ENCODE results near the gene ARSK.
A peak's percentile ranks its signal among the peaks of the same experiment; 100 is the strongest.

ARSK gene

GRCh38 chr5:95605786-95606185 lies 50.9 kb downstream of the ARSK start:
- H3K4me3 ChIP-seq (ENCODE audit: low read depth, low read length): no peak overlapping the region
- H3K36me3 ChIP-seq (ENCODE audit: insufficient read depth, low read length): no peaks in the 10 kb centered on the region
- H2AFZ ChIP-seq (ENCODE audit: low read length, unreplicated experiment): no peak overlapping the region
- no peaks in the 10 kb centered on the region for H3K4me1 ChIP-seq (ENCODE audit: control insufficient read depth, insufficient read depth, low read length, unreplicated experiment)
- no peaks in the 10 kb centered on the region for H3K79me2 ChIP-seq (ENCODE audit: control insufficient read depth, insufficient read depth, low read length, unreplicated experiment)
- H3K27me3 ChIP-seq (ENCODE audit: insufficient read depth, low read length): no peaks in the 10 kb centered on the region
- no peak overlapping the region for H3K27ac ChIP-seq (ENCODE audit: low read depth, low read length)

GRCh38 chr5:95606419-95606818 lies 51.5 kb downstream of the ARSK start:
- no peak overlapping the region for H2AFZ ChIP-seq (ENCODE audit: low read length, unreplicated experiment)
- H3K27ac ChIP-seq (ENCODE audit: low read depth, low read length): no peak overlapping the region
- H3K4me1 ChIP-seq (ENCODE audit: control insufficient read depth, insufficient read depth, low read length, unreplicated experiment): no peaks in the 10 kb centered on the region
- H3K79me2 ChIP-seq (ENCODE audit: control insufficient read depth, insufficient read depth, low read length, unreplicated experiment): no peaks in the 10 kb centered on the region
- no peak overlapping the region for H3K4me3 ChIP-seq (ENCODE audit: low read depth, low read length)
- H3K36me3 ChIP-seq (ENCODE audit: insufficient read depth, low read length): no peaks in the 10 kb centered on the region
- H3K27me3 ChIP-seq (ENCODE audit: insufficient read depth, low read length): no peaks in the 10 kb centered on the region

GRCh38 chr5:95609711-95610110 lies 54.8 kb downstream of the ARSK start:
- H3K4me1 ChIP-seq (ENCODE audit: control insufficient read depth, insufficient read depth, low read length, unreplicated experiment): no peaks in the 10 kb centered on the region
- peaks cover 14% of the 10 kb centered on the region for H3K79me2 ChIP-seq (ENCODE audit: control insufficient read depth, insufficient read depth, low read length, unreplicated experiment)
- peaks cover 12% of the 10 kb centered on the region for H3K36me3 ChIP-seq (ENCODE audit: insufficient read depth, low read length)
- H3K4me3 ChIP-seq (ENCODE audit: low read depth, low read length): no peak overlapping the region
- no peaks in the 10 kb centered on the region for H3K27me3 ChIP-seq (ENCODE audit: insufficient read depth, low read length)
- no peak overlapping the region for H3K27ac ChIP-seq (ENCODE audit: low read depth, low read length)
- H2AFZ ChIP-seq (ENCODE audit: low read length, unreplicated experiment): no peak overlapping the region

DNA sequence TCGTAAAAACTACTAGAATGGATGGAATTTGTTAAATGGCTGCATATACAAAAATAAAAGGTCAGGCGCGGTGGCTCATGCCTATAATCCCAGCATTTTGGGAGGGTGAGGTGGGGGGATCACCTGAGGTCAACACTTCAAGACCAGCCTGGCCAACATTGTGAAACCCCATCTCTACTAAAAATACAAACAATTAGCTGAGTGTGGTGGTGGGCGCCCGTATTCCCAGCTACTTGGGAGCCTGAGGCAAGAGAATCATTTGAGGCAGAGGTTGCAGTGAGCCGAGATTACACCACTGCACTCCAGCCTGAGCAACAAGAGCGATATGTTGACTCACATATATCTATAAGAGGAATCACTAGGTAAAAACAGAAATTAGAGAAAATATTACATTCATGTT lies 55.6 kb downstream of the ARSK start:
- H3K4me1 ChIP-seq (ENCODE audit: control insufficient read depth, insufficient read depth, low read length, unreplicated experiment): peaks cover 4% of the 10 kb centered on the region
- peaks cover 12% of the 10 kb centered on the region for H3K36me3 ChIP-seq (ENCODE audit: insufficient read depth, low read length)

GRCh38 chr5:95611396-95611795 lies 56.5 kb downstream of the ARSK start:
- Histone ChIP-seq H3K27ac (ENCODE audit: low read depth, low read length) (no peak overlapping the region), H3K36me3 (ENCODE audit: insufficient read depth, low read length) (peaks cover 12% of the 10 kb centered on the region), H3K79me2 (ENCODE audit: control insufficient read depth, insufficient read depth, low read length, unreplicated experiment) (peaks cover 21% of the 10 kb centered on the region), H2AFZ (ENCODE audit: low read length, unreplicated experiment) (no peak overlapping the region), H3K4me3 (ENCODE audit: low read depth, low read length) (no peak overlapping the region), H3K4me1 (ENCODE audit: control insufficient read depth, insufficient read depth, low read length, unreplicated experiment) (peaks cover 12% of the 10 kb centered on the region), H3K27me3 (ENCODE audit: insufficient read depth, low read length) (no peaks in the 10 kb centered on the region)

More for the DNA sequence above, 55.6 kb downstream of the ARSK start:
- Histone ChIP-seq H2AFZ (ENCODE audit: low read length, unreplicated experiment) (no peak overlapping the region), H3K4me3 (ENCODE audit: low read depth, low read length) (no peak overlapping the region), H3K79me2 (ENCODE audit: control insufficient read depth, insufficient read depth, low read length, unreplicated experiment) (peaks cover 14% of the 10 kb centered on the region), H3K27me3 (ENCODE audit: insufficient read depth, low read length) (no peaks in the 10 kb centered on the region), H3K27ac (ENCODE audit: low read depth, low read length) (no peak overlapping the region)

DNA sequence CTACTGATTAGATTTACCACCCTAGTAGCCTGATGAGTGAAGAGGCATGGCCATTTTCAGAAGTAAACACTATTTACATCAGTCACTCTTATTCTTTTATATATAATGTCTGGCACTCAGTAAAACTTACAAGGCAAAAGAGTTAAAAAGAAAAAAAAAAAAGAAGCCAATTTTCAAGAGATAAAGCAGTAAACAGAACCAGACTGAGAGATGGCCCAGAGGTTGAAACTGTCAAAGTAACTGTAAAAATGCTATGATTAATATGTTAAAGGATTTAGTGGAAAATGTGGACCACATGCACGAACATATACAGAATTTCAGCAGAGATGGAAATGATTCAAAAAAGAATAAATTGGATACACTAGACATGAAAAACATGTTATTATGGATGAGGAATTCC lies 58.6 kb downstream of the ARSK start:
- H3K27me3 ChIP-seq (ENCODE audit: insufficient read depth, low read length): no peaks in the 10 kb centered on the region
- H3K27ac ChIP-seq (ENCODE audit: low read depth, low read length): no peak overlapping the region
- H3K36me3 ChIP-seq (ENCODE audit: insufficient read depth, low read length): peaks cover 12% of the 10 kb centered on the region
- no peak overlapping the region for H2AFZ ChIP-seq (ENCODE audit: low read length, unreplicated experiment)
- H3K4me3 ChIP-seq (ENCODE audit: low read depth, low read length): no peak overlapping the region
- peaks cover 29% of the 10 kb centered on the region for H3K79me2 ChIP-seq (ENCODE audit: control insufficient read depth, insufficient read depth, low read length, unreplicated experiment)
- peaks cover 22% of the 10 kb centered on the region for H3K4me1 ChIP-seq (ENCODE audit: control insufficient read depth, insufficient read depth, low read length, unreplicated experiment)

- no peaks in the 10 kb centered on the region for H3K27me3 ChIP-seq (ENCODE audit: insufficient read depth, low read length)
- H3K27ac ChIP-seq (ENCODE audit: low read depth, low read length): peak overlapping the region; percentile 32
- H3K4me3 ChIP-seq (ENCODE audit: low read depth, low read length): no peak overlapping the region
- H3K36me3 ChIP-seq (ENCODE audit: insufficient read depth, low read length): peaks cover 12% of the 10 kb centered on the region
- H3K79me2 ChIP-seq (ENCODE audit: control insufficient read depth, insufficient read depth, low read length, unreplicated experiment): peaks cover 40% of the 10 kb centered on the region
- peaks cover 28% of the 10 kb centered on the region for H3K4me1 ChIP-seq (ENCODE audit: control insufficient read depth, insufficient read depth, low read length, unreplicated experiment)
- no peak overlapping the region for H2AFZ ChIP-seq (ENCODE audit: low read length, unreplicated experiment)
These were observed 60.2 kb downstream of the ARSK start for GRCh38 chr5:95615164-95615467.

GRCh38 chr5:95617057-95617456 lies 62.2 kb downstream of the ARSK start:
- peak overlapping the region; percentile 67 for H3K4me3 ChIP-seq (ENCODE audit: low read depth, low read length)
- peak overlapping the region; percentile 41 for H2AFZ ChIP-seq (ENCODE audit: low read length, unreplicated experiment)
- peak overlapping the region; percentile 93 for H3K27ac ChIP-seq (ENCODE audit: low read depth, low read length)
- peaks cover 12% of the 10 kb centered on the region for H3K36me3 ChIP-seq (ENCODE audit: insufficient read depth, low read length)
- H3K27me3 ChIP-seq (ENCODE audit: insufficient read depth, low read length): no peaks in the 10 kb centered on the region
- H3K4me1 ChIP-seq (ENCODE audit: control insufficient read depth, insufficient read depth, low read length, unreplicated experiment): peaks cover 34% of the 10 kb centered on the region
- H3K79me2 ChIP-seq (ENCODE audit: control insufficient read depth, insufficient read depth, low read length, unreplicated experiment): peaks cover 40% of the 10 kb centered on the region

DNA sequence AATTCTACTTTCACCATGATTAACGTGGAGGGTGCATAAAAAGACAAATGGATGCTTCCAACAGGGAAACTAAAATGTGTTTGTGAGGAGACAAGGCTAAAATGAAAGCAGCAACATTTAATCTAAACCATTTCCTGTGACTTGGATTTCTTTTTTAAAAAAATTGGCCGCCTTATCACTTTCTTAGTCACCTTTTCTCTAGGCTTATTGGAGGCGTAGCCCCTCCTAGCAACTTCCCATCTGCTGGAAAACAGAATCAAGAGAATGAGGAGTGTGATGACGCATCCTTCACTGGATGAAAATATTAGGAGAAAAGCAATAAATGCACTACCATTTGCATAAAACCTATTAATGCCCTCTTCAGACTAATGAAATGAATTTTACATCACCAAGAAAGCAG lies 64.2 kb downstream of the ARSK start:
- H2AFZ ChIP-seq (ENCODE audit: low read length, unreplicated experiment): peak overlapping the region; percentile 79
- H3K4me3 ChIP-seq (ENCODE audit: low read depth, low read length): peak overlapping the region; percentile 82
- H3K27me3 ChIP-seq (ENCODE audit: insufficient read depth, low read length): no peaks in the 10 kb centered on the region

GRCh38 chr5:95619514-95620029 lies 64.7 kb downstream of the ARSK start:
- H3K4me1 ChIP-seq (ENCODE audit: control insufficient read depth, insufficient read depth, low read length, unreplicated experiment): peaks cover 34% of the 10 kb centered on the region
- H3K27ac ChIP-seq (ENCODE audit: low read depth, low read length): peak overlapping the region; percentile 93
- no peaks in the 10 kb centered on the region for H3K27me3 ChIP-seq (ENCODE audit: insufficient read depth, low read length)
- H3K4me3 ChIP-seq (ENCODE audit: low read depth, low read length): peak overlapping the region; percentile 82
- H2AFZ ChIP-seq (ENCODE audit: low read length, unreplicated experiment): peak overlapping the region; percentile 79
- no peaks in the 10 kb centered on the region for H3K36me3 ChIP-seq (ENCODE audit: insufficient read depth, low read length)
- H3K79me2 ChIP-seq (ENCODE audit: control insufficient read depth, insufficient read depth, low read length, unreplicated experiment): peaks cover 26% of the 10 kb centered on the region

More for the DNA sequence above, 64.2 kb downstream of the ARSK start:
- Histone ChIP-seq H3K36me3 (ENCODE audit: insufficient read depth, low read length) (no peaks in the 10 kb centered on the region), H3K27ac (ENCODE audit: low read depth, low read length) (peak overlapping the region; percentile 93), H3K79me2 (ENCODE audit: control insufficient read depth, insufficient read depth, low read length, unreplicated experiment) (peaks cover 30% of the 10 kb centered on the region), H3K4me1 (ENCODE audit: control insufficient read depth, insufficient read depth, low read length, unreplicated experiment) (peaks cover 34% of the 10 kb centered on the region)

DNA sequence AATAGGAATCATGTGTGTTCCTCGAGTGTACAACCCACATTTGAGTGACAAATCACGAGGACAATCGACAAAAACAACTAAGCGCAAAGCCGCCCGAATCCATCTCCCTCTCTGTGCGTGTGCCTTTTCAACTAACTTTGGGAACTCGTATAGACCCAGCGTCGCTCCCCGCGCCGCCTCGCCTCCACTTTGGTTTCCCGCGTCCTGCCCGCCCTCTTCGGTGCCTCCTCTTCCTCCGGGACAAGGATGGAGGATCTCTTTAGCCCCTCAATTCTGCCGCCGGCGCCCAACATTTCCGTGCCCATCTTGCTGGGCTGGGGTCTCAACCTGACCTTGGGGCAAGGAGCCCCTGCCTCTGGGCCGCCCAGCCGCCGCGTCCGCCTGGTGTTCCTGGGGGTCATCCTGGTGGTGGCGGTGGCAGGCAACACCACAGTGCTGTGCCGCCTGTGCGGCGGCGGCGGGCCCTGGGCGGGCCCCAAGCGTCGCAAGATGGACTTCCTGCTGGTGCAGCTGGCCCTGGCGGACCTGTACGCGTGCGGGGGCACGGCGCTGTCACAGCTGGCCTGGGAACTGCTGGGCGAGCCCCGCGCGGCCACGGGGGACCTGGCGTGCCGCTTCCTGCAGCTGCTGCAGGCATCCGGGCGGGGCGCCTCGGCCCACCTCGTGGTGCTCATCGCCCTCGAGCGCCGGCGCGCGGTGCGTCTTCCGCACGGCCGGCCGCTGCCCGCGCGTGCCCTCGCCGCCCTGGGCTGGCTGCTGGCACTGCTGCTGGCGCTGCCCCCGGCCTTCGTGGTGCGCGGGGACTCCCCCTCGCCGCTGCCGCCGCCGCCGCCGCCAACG lies 65.3 kb downstream of the ARSK start, which contains the start of gene GPR150:
TSS of gene GPR150 (plus strand) at position 58 of the 840 bp plus-strand sequence. CDS start at position 247, 189 bp downstream.
- H3K4me3 ChIP-seq (ENCODE audit: low read depth, low read length): peak within 1 kb of the TSS; percentile 82
- no peaks in the 10 kb centered on the region for H3K36me3 ChIP-seq (ENCODE audit: insufficient read depth, low read length)
- H3K27ac ChIP-seq (ENCODE audit: low read depth, low read length): peak within 1 kb of the TSS; percentile 93
- H3K4me1 ChIP-seq (ENCODE audit: control insufficient read depth, insufficient read depth, low read length, unreplicated experiment): peaks cover 32% of the 10 kb centered on the region
- H3K79me2 ChIP-seq (ENCODE audit: control insufficient read depth, insufficient read depth, low read length, unreplicated experiment): peaks cover 26% of the 10 kb centered on the region
- H3K27me3 ChIP-seq (ENCODE audit: insufficient read depth, low read length): no peaks in the 10 kb centered on the region
- H2AFZ ChIP-seq (ENCODE audit: low read length, unreplicated experiment): peak within 1 kb of the TSS; percentile 79

Measured in ACC112 (cell line).